ENCODE results near the gene DOP1A.

- TF ChIP-seq POLR2A (IDR thresholded peaks at IDR 0.05): no peak
- no peak for TF ChIP-seq CTCF (IDR thresholded peaks at IDR 0.05)
Observed at GRCh38 chr6:83193747-83194566, 126.5 kb downstream of the DOP1A start.
